CD4-positive, alpha-beta T cell treated with Interleukin-21 for 1 hour (primary cell): ENCODE results near the gene ZNF532.
"Not testable (repeated sequence)": the region's sequence is repeated elsewhere in the genome, so short reads cannot be mapped to it uniquely, and the experiment has no call there.

Experiments
- DNase-seq: peaks from one replicate; pipeline ENCODE4 v3.0.0-alpha.2; 2020

ZNF532 gene, protein sequence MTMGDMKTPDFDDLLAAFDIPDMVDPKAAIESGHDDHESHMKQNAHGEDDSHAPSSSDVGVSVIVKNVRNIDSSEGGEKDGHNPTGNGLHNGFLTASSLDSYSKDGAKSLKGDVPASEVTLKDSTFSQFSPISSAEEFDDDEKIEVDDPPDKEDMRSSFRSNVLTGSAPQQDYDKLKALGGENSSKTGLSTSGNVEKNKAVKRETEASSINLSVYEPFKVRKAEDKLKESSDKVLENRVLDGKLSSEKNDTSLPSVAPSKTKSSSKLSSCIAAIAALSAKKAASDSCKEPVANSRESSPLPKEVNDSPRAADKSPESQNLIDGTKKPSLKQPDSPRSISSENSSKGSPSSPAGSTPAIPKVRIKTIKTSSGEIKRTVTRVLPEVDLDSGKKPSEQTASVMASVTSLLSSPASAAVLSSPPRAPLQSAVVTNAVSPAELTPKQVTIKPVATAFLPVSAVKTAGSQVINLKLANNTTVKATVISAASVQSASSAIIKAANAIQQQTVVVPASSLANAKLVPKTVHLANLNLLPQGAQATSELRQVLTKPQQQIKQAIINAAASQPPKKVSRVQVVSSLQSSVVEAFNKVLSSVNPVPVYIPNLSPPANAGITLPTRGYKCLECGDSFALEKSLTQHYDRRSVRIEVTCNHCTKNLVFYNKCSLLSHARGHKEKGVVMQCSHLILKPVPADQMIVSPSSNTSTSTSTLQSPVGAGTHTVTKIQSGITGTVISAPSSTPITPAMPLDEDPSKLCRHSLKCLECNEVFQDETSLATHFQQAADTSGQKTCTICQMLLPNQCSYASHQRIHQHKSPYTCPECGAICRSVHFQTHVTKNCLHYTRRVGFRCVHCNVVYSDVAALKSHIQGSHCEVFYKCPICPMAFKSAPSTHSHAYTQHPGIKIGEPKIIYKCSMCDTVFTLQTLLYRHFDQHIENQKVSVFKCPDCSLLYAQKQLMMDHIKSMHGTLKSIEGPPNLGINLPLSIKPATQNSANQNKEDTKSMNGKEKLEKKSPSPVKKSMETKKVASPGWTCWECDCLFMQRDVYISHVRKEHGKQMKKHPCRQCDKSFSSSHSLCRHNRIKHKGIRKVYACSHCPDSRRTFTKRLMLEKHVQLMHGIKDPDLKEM (N-terminal part only)

DNA sequence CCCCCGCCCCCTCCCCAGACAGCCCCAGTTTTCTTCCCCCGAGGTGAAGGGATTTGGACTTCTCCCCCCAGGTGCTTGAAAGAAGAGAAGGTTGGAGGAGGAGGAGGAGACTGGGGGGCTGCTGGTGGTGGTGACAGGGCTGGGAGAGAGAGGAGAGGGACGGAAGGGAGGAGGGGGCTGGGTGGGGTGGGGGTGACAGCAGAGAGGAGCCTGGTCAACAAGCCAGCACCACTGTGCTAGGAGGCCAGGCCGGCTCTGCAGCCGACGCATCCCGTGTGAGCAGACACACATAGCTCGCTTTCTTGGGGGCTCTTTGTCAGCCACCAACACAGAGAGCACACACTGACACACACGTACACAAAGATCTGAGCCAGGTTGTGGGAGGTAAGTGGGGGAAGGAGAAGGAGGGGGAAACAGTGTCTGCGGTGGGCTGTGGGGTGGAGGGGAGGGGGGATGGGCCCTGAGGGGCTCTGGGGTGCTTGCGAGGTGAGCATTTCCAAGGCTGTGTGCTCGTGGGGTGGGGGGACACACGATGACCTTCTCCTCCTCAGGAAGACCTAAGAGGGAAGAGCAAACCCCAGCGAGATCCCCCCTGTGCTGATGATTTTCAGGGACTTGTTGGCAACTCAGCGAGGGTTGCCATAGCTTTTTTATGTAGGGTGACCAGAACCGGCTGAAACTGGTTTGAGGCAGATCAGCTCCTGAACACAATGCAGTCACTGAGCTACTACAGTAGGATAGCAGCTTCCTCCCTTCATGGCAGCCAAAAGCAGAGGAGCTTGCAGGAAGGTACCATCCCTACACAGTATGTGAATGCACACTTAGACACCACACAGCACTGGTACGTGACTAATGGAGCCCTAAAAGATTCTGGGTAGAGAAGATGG, at the start of gene ZNF532:
Gene ZNF532, plus strand, starts transcription at position 732 of the 887 bp plus-strand sequence. CDS start 53,411 bp downstream, outside the sequence.
- peak; percentile 21 for DNase-seq

DNA sequence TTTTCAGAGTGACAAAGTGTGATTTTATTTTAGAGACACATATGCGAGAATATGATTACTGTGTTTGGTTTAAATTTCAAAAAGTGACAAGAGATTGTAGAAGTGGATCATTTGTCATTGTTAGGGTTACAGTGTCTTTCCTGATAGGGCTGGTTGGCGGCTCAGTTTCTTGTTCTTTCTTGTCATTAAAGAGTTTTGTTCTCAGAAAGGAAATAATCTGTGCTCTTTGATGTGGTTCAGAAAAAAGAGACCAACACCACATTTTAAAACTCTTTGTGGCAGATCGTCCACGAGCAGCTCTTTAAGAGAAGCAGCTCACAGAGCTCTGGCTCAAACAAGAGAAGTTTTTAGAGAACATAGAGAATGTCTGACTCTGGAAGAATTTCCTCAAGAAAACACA, 45.6 kb upstream of the ZNF532 start:
- DNase-seq: peak; percentile 60

DNA sequence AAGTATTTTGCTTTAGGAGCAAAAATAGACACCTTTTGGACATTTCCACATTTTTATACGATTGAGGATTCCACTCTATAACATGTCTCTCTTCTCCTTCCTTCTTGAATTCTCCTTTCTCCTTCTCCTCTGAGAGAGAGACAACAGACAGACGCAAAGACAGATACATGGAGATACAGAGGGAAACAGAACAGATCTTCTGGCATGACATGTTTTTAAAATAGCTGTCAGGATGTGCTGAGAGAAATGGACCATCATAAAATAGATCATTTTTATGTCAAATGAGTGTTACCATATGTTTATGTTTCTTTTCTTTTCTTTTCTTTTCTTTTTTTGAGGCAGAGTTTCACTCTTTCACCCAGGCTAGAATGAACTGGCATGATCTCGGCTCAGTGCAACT, 44.4 kb upstream of the ZNF532 start:
- DNase-seq: no peak

DNA sequence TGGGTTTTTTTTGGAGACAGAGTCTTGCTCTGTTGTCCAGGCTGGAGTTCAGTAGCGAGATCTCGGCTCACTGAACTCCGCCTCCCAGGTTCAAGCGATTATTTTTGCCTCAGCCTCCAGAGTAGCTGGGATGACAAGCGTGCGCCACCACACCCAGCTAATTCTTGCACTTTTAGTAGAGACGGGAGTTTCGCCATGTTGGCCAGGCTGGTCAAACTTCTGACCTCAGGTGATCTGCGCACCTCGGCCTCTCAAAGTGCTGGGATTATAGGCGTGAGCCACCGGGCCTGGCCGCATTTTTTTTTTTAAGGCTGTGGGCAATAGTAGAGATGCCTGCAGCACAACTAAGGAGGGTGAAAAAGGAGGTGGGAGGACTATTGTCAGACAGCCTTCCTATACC, 41.7 kb upstream of the ZNF532 start:
- no peak for DNase-seq

DNA sequence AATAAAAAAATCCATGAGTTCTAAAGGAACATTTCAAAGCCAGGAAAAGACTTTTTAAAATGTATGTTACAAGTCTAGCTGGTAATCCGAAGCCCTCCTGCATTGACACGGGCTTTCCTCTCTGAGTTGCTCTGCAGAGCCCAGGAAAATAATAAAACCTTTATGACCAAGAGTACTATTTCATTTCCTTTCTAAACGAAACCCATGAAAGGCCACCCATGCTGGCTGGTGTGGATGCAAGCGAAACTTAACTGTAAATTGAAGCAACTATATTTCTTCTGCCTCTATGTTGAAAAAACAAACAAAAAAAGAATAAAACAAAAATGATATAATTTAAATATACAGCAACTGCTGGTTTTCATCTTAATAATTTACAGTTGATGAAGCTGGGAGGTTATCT, 41.3 kb upstream of the ZNF532 start:
- DNase-seq: no peak

DNA sequence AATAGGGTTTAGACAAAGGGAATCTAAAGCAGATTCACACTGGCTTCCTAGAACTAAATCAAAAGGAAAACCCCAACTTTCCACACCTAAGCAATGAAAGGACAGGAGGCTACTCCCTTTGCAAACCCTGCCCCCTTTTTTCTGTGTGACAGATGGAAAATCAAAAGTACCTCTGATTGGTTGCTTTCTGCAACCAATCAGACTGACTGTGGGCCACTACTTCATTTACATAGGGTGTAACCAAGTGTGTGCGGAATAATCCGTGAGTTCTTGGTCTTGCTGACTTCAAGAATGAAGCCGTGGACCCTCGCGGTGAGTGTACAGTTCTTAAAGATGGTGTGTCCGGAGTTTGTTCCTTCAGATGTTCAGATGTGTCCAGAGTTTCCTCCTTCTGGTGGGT, 37.8 kb upstream of the ZNF532 start:
- DNase-seq: not testable (repeated sequence)

DNA sequence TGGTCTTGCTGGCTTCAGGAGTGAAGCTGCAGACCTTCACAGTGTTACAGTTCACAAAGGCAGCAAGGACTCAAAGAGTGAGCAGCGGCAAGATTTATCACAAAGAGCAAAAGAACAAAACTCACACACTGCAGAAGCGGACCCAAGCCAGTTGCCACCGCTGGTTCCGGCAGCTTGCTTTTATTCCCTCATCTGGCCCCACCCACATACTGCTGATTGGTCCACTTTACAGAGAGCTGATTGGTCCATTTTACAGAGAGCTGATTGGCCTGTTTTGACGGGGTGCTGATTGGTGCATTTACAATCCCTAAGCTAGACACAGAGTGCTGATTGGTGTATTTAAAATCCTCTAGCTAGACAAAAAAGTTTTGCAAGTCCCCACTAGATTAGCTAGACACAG, 37.2 kb upstream of the ZNF532 start:
- no peak for DNase-seq

DNA sequence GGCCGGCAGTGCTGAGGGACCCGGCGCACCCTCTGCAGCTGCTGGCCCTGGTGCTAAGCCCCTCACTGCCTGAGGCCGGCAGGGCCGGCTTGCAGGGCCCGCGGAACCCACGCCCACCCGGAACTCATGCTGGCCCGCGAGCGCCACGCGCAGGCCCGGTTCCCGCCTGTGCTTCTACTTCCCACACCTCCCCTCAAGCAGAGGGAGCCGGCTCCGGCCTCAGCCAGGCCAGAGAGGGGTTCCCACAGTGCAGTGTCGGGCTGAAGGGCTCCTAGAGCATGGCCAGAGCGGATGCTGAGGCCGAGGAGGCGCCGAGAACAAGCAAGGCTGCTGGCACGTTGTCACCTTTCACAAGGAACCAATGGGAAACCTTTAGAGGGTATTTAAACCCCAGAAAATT, 36.8 kb upstream of the ZNF532 start:
- DNase-seq: no peak

DNA sequence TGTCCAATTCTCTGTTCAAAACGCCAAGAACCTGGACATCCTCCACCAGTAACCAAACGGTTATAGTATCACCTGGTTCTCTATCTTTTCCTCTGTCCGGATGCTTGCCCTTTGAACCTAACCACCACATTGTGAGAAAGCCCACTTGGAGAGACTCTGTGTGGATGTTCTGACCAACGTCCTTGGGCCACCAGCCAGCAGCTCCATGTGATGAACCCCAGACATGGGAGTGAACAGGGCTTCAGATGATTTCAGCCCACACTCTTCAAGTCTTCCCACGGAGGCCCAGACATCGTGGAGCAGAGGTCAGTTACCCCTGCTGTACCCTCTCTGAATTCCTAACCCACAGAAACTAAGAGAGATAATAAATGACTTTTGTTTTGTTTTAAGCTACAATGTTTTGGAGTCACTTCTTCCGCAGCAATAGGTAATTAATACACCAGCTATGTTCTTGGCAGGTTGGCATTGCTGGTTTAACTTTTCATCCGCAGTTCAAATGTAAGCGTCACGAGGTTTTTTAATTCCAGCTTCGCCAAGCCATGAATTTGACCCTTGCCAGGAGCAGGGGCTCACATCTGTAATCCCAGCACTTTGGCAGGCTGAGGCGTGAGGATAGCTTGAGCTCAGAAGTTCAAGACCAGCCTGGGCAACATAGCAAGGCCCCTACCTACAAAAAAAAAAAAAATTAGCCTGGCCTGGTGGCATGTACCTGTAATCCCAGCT, 36.1 kb upstream of the ZNF532 start:
- DNase-seq: no peak

DNA sequence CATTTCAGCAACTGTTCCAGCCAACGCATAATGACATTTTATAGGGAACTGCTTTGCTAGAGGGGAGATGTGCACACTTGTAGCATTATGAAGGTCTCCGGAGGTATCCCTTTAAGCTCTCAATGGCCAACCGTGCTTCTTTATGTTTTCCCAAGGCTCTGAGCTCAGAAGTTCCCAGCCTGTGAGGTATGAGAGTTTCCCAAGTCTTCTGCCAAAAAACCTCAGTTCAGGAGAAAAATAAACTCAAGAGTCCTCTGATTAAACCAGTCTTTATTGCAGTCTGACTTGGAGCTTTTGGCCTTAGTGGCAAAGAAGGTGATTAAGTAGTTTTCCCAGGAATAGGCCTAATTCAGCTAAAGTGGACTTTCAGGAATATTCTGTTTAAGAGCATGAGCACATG, 35.4 kb upstream of the ZNF532 start:
- no peak for DNase-seq

DNA sequence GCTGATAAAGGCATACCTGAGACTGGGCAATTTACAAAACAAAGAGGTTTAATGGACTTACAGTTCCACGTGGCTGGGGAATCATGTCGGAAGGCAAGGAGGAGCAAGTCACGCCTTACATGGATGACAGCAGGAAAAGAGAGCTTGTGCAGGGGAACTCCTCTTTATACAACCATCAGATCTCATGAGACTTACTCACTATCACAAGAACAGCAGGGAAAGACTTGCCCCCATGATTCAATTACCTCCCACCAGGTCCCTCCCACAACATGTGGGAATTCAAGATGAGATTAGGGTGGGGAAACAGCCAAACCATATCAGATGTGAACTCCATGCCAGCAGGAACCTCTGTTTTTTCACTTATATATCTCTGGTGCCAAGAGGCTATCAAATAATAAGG, 34.8 kb upstream of the ZNF532 start:
- not testable (repeated sequence) for DNase-seq

DNA sequence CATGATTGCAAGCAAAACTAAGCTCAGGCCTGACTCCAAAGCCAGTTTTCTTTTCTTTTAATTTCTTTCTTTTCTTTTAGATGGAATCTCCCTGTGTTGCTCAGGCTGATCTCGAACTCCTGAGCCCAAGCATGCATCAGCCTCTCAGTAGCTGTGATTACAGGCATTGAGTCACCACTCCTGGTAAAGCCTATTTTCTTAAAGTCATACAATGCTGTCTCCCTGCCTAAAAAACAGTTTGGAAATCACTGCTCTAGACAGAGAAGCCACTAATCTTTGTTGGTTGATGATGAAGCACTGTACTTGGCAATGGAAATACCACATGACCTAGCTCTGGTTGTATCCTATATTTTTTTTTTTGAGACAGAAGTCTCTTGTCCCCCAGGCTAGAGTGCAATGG, 33.1 kb upstream of the ZNF532 start:
- no peak for DNase-seq

DNA sequence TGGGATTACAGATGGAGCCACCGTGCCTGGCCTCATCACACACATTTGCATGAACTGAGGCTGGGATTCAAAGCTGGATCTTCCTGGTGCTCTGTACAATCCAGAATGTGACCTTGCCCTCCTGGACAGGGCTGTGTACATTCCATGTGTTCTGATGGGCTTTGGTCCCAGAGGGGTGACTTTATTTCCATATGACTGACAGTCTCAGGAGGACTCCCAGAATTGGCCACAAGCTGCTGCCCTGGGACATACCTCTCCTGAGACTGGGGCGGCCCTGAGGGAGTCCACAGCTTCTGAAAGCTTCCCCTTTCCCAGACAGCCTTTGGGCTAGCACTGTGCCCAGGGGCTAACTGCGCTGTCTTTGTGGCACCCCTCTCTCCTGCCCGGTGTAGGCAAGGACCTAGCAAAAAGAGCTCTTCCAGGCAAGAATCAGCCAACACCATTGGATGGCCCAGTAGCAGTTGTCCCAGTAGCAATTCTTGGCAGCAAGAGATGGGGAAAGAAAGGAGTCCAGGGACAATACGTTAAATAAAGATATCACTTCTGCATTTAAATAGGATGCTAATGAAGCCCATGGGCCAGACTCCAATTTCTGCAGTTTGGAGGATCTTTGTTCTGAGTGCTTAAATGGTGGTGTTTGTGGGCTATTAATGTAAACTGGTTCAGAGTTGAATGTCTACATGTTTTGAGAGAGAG, 26.4 kb upstream of the ZNF532 start:
- no peak for DNase-seq

DNA sequence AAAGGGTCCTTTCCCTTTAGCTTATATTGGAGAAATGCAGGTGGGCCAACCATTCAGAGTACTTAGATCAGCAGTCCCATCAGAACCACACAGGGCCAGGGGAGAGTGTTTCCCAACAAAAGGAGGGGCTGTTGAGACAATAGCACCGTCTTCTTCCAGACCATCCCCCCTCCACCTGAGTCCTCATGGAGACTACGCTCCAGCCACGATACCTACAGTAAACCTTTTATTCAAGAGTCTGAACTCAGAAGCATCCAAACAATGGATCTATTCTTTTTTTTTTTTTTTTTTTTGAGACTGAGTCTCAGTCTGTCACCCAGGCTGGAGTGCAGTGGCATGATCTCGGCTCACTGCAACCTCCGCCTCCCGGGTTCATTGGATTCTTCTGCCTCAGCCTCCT, 25.7 kb upstream of the ZNF532 start:
- no peak for DNase-seq

DNA sequence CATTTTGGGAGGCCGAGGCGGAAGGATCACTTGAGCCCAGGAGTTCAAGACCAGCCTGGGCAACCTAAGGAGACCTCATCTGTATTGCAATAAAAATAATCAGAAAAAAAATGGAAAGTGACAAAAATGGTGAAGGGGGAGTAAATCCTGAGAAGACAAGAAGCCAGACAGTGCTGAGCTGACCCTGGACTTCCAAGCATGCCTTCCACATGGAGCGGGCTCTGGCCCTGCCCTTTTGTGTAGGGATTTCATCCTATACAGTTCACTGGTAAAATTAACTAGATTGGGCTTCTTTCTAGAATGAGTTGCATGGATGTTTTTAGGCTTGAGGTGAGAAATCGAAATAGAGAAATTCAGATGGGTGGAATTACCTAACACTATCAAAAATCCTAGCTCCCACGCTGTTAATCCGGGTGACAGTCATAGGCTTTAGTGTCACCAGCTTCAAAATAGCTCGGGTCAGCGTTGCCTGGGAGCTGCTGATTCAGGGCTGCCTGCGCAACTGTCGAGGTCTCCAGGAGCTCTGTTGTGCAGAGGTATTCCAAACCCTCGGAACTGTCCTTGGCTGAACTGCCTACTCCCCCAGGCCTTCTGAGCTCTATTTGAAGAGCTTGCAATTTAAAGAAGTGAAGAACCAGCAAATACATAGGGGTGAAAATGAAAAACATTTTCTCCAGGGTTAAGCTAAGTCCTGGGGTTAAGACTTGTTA, 21.5 kb upstream of the ZNF532 start:
- DNase-seq: no peak

DNA sequence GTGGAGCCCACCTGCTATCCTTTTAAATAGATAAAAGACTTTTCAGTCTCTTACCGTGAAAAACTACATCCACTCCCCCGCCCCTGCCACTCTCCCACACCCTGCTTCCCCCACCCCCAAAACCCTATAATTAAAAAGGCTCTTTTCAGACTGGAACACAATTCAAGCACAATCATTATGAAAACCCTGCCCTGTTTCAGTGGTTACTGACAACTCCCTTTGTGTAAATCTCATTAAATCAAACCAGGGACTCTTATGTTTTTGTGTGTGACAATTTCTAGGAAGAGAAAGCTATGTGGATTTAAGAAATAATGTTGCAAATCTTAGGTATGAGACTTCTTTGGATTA, 21.0 kb upstream of the ZNF532 start:
- DNase-seq: no peak

DNA sequence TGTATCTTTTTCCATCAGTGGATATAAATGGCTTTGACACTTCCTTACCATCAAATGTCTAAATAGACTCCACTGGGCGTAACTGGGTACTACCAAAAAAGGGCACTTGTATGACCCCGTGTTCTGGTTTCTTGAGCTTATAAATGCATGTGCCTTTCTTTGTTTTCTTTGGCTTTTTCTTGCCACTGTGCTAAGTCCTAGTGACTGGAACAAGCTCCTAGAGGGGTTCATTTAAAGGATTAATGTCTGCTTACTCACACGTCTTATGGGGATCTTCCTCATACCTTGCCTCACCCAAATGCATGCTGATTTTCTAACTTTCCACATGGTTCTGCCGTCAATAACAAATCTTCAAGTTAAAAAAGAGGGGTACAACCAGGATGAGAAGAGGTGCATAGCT, 19.8 kb upstream of the ZNF532 start:
- no peak for DNase-seq

DNA sequence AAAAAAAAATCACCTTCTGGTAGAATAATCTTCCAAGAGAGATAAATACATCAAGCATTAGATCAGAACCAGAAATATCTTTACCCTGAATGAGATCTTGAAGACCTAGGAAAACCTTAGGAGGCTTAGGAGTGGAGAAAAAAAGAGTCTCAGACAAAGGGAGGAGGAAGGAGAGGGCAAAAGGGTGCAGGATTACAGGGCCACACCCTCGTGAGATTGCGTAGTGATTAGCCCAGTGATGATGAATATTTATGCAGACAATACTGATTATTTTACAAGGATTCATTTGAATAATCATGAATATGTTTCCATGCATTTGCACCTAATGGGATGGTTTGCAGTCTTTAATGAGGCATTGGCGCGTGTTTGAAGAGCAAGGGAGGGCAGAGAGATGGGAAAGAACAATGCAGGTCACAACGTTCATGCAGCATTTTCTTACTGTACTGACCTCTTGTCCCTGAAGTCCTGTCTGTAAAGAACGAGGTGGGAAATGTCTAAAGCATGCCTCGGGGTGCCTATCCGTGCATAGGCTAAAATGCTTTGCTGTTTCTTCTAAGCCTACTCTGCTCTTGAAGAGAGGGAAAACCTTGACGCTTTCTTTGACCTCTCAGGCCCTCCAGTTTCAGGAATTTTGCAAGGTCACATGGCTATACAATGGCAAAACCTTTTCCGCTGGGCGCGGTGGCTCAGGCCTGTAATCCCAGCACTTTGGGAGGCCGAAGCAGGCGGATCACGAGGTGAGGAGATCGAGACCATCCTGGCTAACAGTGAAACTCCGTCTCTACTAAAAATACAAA, 18.6 kb upstream of the ZNF532 start:
- no peak for DNase-seq

DNA sequence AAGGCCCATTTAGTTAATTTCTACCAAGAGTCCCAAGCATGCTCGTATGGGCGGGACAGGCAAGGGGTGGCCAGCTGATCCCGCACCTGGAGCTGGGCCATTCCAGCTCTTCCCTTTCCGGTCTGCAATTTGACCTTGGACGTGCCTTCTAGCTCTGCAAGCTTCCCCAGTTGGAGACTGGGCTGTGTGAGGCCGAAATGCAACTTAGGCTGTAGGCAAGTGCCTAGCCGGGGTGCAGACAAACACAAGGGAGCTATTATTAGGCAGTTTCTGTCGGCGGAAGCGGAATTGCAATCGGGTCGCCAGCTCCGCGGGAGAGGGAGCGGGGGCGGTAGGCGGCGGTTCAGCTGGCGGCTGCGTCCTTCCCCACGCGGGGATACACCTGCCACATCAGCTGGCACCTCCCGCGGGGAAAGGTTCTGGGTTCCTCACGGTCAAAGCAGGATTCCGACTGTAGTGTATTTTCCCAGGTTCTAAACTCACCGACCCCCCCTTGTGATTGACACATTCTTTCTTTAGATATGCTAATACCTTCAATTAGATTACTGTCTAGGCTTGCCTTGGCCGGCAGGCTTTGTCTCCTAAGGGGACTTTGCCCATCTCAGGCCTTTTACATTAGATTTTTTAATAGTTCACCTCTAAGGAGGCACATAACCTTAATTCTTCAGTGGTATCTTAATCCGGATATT, 17.1 kb upstream of the ZNF532 start:
- DNase-seq: no peak
